ENCODE results near the gene NOP56. TPM values are rescaled to one million over a fixed set of nuclear protein-coding genes. Genes with fewer than 3 reads are reported as not detected.
A peak's percentile ranks its signal among the peaks of the same experiment; 100 is the strongest.

The NOP56 gene
- total and polyA plus RNA-seq, 9 of the 15 experiments (the other 6 are each of a cell fraction or from before 2014, with no cell fraction given): 295 to 697 (median 439) TPM

DNA sequence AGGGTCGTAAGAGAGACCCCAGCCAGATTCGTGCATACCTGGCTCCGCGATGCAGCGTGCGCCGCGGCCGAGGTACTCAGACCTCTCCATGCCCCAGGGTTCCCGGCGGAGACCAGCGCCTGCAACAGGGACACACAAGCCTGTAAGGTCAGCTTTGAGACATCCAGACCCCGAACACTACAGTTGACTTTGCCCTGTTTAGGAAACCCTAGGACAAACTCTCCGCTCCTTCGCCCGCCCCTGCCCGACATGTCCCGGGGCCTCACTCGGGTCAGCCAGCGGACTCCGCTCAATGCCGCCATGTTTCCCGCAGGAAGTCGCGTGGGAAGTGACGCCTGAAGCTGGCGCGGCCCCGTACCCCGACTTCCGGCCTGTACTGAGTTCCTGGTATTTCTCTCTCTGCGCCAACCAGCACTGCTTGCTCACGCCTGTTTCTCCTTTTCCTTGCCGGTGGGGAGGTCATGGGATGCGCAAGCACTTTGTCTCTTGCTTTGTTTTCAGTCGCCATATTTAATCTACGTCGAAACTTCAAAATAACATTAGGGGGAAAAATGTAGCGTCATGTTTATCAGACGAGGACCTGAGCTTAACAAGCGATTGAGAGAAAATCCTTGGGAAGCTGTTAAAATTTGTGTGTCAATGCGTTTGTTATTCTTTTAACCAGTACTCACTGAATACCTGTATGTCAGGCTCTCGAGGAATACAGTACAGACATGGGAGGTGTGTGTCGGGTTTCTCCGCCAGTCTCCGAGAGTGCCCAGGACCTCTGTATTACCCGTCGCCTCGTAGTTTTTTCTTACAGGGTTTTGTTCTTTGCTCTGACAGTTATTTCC, 11.7 kb downstream of the NOP56 start, which contains the start of gene IDH3B (continued):
- TF ChIP-seq ZKSCAN8 (CRISPR knock-in tag; IDR thresholded peaks at IDR 0.05) (no peak), TRIM24 (IDR thresholded peaks at IDR 0.05) (no peak), ZNF695 (CRISPR knock-in tag; IDR thresholded peaks at IDR 0.05) (no peak), KAT8 (IDR thresholded peaks at IDR 0.05; ENCODE audit: low read depth) (no peak), HNRNPLL (IDR thresholded peaks at IDR 0.05; ENCODE audit: low read depth, low read length, poor library complexity, severe bottlenecking) (no peak), ZNF551 (CRISPR knock-in tag; IDR thresholded peaks at IDR 0.05) (no peak), ZNF668 (CRISPR knock-in tag; IDR thresholded peaks at IDR 0.05) (no peak), BCL6 (CRISPR knock-in tag; IDR thresholded peaks at IDR 0.05) (no peak), ZNF785 (CRISPR knock-in tag; IDR thresholded peaks at IDR 0.05) (no peak), TAL1 (IDR thresholded peaks at IDR 0.05) (no peak), ZBED1 (IDR thresholded peaks at IDR 0.05) (no peak), FOXA1 (IDR thresholded peaks at IDR 0.05; ENCODE audit: borderline replicate concordance) (no peak), ZNF212 (CRISPR knock-in tag; IDR thresholded peaks at IDR 0.05) (no peak), KLF16 (IDR thresholded peaks at IDR 0.05) (no peak), ZNF12 (CRISPR knock-in tag; IDR thresholded peaks at IDR 0.05) (no peak; the same call in 1 of the 2 replicates), KHSRP (IDR thresholded peaks at IDR 0.05) (no peak), ZNF766 (CRISPR knock-in tag; conservative IDR thresholded peaks at IDR 0.05) (no peak), XRCC4 (IDR thresholded peaks at IDR 0.05; ENCODE audit: extremely low read depth, insufficient read depth, insufficient read length) (no peak), ATF1 (CRISPR knock-in tag; IDR thresholded peaks at IDR 0.05) (peak; percentile 88), ATF1 (tag; IDR thresholded peaks at IDR 0.05) (peak; percentile 98), HIVEP1 (CRISPR knock-in tag; IDR thresholded peaks at IDR 0.05) (no peak), GATAD2B (IDR thresholded peaks at IDR 0.05; ENCODE audit: borderline replicate concordance) (no peak)
- TF ChIP-seq, protein P1, sequence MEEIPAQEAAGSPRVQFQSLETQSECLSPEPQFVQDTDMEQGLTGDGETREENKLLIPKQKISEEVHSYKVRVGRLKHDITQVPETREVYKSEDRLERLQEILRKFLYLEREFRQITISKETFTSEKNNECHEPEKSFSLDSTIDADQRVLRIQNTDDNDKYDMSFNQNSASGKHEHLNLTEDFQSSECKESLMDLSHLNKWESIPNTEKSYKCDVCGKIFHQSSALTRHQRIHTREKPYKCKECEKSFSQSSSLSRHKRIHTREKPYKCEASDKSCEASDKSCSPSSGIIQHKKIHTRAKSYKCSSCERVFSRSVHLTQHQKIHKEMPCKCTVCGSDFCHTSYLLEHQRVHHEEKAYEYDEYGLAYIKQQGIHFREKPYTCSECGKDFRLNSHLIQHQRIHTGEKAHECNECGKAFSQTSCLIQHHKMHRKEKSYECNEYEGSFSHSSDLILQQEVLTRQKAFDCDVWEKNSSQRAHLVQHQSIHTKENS (CRISPR knock-in tag; IDR thresholded peaks at IDR 0.05): no peak
- TF ChIP-seq, protein P2, sequence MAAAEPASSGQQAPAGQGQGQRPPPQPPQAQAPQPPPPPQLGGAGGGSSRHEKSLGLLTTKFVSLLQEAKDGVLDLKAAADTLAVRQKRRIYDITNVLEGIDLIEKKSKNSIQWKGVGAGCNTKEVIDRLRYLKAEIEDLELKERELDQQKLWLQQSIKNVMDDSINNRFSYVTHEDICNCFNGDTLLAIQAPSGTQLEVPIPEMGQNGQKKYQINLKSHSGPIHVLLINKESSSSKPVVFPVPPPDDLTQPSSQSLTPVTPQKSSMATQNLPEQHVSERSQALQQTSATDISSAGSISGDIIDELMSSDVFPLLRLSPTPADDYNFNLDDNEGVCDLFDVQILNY (CRISPR knock-in tag; IDR thresholded peaks at IDR 0.05): peak; percentile 67; the same call in 1 of the 2 replicates
- TF ChIP-seq, protein P3, sequence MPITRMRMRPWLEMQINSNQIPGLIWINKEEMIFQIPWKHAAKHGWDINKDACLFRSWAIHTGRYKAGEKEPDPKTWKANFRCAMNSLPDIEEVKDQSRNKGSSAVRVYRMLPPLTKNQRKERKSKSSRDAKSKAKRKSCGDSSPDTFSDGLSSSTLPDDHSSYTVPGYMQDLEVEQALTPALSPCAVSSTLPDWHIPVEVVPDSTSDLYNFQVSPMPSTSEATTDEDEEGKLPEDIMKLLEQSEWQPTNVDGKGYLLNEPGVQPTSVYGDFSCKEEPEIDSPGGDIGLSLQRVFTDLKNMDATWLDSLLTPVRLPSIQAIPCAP (CRISPR knock-in tag; IDR thresholded peaks at IDR 0.05; ENCODE audit: borderline replicate concordance): no peak
- TF ChIP-seq, protein P4, sequence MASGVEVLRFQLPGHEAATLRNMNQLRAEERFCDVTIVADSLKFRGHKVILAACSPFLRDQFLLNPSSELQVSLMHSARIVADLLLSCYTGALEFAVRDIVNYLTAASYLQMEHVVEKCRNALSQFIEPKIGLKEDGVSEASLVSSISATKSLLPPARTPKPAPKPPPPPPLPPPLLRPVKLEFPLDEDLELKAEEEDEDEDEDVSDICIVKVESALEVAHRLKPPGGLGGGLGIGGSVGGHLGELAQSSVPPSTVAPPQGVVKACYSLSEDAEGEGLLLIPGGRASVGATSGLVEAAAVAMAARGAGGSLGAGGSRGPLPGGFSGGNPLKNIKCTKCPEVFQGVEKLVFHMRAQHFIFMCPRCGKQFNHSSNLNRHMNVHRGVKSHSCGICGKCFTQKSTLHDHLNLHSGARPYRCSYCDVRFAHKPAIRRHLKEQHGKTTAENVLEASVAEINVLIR (CRISPR knock-in tag; IDR thresholded peaks at IDR 0.05): peak; percentile 95
- TF ChIP-seq, protein P5, sequence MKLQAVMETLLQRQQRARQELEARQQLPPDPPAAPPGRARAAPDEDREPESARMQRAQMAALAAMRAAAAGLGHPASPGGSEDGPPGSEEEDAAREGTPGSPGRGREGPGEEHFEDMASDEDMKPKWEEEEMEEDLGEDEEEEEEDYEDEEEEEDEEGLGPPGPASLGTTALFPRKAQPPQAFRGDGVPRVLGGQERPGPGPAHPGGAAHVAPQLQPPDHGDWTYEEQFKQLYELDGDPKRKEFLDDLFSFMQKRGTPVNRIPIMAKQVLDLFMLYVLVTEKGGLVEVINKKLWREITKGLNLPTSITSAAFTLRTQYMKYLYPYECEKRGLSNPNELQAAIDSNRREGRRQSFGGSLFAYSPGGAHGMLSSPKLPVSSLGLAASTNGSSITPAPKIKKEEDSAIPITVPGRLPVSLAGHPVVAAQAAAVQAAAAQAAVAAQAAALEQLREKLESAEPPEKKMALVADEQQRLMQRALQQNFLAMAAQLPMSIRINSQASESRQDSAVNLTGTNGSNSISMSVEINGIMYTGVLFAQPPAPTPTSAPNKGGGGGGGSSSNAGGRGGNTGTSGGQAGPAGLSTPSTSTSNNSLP (IDR thresholded peaks at IDR 0.05; ENCODE audit: borderline replicate concordance, low read depth, low read length): no peak

All from K562 (cell line).